ENCODE results near the gene ARMC5. TPM values are rescaled to one million over a fixed set of nuclear protein-coding genes. Genes with fewer than 3 reads are reported as not detected.

ARMC5 gene
- total RNA-seq, 1 donor from 2014 or later = 14.6 TPM

DNA sequence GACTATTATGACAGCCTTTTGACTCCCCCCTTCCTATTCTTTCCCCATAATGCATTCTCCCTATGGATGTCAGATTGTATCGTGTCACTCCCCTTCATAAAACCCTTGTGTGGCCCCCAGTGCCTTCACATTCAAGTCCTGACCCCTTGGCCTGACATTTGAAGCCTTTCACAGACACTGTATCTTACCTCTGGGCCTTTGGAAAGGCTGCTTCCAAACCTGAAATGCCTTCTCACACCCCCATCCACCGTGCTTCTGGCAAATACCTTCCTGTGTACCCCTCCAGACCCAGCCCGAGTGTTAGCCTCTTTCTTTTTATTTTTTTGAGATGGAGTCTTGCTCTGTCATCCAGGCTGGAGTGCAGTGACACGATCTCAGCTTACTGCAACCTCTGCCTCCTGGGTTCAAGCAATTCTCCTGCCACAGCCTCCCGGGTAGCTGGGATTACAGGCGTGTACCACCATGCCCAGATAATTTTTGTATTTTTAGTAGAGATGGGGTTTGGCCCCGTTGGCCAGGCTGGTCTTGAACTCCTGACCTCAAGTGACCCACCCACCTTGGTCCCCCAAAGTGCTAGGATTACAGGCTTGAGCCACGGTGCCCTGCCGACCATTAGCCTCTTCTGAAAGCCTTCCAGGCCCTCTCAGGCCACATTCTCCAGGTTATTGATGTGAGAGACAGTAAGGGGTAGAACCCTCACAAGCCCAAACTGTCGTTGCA lies 2.1 kb downstream of the ARMC5 start:
- intact Hi-C loops (cut with micrococcal nuclease) = loop anchor here (2.0 kb wide), 1 partner anchor 15 kb away; no protein-coding TSS in a partner anchor

DNA sequence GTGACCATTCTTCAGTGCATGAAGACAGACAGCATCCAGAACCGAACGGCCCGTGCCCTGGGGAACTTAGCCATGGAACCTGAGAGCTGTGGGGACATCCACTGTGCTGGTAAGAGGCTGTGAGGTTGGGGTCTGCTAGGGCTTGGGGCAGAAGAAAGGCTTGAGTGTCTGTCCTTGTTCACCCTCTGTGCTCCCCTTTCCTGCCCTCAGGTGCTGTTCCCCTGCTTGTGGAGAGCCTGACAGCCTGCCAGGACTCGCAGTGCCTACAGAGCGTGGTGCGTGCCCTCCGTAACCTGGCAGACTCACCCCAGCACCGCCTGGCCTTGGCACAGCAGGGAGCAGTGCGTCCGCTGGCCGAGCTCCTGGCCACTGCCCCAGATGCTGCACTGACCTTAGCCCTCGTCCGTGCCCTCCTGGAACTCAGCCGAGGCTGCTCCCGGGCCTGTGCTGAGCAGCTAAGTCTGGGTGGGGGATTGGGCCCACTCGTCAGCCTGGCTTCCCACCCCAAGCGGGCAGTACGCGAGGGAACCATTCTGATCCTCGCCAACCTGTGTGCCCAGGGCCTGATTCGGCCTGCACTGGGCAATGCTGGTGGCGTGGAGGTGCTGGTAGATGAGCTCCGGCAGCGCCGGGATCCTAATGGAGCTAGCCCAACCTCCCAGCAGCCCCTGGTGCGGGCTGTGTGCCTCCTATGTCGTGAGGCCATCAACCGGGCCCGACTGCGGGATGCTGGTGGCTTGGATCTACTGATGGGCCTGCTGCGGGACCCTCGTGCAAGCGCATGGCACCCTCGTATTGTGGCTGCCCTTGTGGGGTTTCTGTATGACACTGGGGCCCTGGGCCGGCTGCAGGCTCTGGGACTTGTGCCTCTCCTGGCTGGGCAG lies 2.9 kb downstream of the ARMC5 start:
- intact Hi-C loops (cut with micrococcal nuclease) = loop anchor here (2.0 kb wide), 1 partner anchor 15 kb away; no protein-coding TSS in a partner anchor

DNA sequence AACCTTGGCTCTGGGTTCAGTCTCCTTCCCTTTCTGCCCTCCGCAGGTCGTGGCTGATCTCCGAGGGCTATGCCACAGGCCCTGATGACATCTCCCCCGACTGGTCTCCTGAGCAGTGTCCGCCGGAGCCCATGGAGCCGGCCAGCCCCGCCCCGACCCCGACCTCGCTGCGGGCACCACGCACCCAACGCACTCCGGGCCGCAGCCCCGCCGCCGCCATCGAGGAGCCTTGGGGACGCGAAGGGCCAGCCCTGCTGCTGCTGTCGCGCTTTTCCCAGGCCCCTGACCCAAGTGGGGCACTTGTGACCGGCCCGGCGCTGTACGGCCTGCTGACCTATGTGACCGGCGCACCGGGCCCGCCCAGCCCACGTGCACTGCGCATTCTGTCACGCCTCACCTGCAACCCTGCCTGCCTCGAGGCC lies 5.1 kb downstream of the ARMC5 start:
- intact Hi-C loops (cut with micrococcal nuclease) = no loop called here

DNA sequence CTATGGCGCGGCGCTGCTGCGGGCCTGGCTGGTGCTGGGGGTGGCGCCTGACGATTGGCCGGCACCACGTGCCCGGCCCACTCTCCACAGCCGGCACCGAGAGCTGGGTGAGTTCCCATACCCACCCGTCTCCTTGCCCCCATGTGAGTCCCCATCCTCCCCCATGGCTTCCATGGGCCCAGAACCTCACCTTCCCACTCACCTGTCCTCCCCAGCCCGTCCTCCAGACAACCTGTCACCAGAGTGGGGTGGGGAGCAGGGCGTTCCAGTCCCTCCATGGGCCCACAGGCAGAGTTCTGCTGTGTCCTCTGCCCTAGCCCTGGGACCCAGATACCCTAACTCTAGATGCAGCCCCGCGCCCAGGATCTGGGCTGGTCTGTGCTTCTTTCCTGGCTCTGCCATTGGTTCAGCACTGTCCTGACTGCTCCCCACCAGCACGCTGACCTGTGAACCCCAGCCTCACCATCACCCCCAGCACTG lies 5.5 kb downstream of the ARMC5 start:
- intact Hi-C loops (cut with micrococcal nuclease) = no loop called here

DNA sequence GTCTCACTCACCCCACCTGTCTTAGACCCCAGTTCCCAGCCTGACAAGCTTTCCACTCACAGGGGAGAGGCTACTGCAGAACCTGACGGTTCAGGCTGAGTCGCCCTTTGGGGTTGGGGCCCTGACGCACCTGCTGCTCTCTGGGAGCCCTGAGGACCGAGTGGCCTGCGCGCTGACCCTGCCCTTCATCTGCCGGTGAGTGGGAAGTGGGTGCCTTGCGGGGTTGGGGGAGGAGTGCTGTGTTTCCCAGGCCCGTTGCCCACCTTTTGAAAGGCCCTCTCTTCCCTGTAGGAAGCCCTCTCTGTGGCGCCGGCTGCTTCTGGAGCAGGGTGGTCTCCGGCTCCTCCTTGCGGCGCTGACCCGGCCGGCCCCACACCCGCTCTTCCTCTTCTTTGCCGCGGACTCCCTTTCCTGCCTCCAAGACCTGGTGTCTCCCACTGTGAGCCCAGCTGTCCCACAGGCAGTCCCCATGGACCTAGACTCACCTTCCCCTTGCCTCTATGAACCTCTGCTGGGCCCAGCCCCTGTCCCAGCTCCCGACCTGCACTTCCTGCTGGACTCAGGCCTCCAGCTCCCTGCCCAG lies 6.6 kb downstream of the ARMC5 start:
- intact Hi-C loops (cut with micrococcal nuclease) = no loop called here

DNA sequence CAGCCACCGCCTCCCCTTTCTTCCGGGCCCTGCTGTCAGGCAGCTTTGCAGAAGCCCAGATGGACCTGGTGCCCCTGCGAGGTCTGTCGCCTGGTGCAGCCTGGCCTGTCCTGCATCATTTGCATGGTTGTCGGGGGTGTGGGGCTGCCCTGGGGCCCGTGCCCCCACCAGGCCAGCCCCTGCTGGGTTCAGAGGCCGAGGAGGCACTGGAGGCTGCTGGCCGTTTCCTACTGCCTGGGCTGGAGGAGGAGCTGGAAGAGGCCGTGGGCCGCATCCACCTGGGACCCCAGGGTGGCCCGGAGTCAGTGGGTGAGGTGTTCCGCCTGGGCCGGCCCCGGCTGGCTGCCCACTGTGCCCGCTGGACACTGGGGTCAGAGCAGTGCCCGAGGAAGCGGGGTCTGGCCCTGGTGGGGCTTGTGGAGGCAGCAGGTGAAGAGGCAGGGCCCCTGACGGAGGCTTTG lies 7.1 kb downstream of the ARMC5 start:
- intact Hi-C loops (cut with micrococcal nuclease) = no loop called here

DNA sequence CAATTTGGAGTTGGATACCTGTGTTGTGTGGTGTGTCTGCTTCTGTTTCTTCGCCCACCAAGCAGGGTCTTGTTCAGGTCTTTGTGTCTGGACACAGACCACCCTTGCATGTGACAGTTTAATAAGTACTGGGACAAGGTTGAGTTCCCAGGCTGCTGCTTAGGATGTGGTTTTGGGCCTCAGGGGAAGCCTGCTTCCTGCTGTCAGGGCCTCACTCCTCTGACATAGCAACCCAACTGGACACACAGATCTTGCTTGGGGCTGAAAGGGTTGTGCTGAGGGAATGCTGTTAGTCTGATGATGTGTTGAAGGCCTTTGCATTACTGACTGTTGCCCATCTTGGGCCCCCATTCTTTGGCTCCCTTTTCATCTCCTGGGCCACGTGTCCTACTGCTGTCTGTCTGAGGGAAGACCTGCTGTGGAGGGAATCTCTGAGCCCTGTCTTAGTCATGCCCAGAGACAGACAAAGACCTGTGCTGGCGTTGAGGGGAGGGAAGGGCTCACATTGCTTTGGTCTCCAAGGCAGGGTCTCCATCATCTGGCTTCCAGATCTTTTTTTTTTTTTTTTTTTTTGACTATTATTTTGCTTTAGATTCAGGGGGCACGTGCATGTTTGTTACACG lies 8.0 kb downstream of the ARMC5 start:
- intact Hi-C loops (cut with micrococcal nuclease) = no loop called here

DNA sequence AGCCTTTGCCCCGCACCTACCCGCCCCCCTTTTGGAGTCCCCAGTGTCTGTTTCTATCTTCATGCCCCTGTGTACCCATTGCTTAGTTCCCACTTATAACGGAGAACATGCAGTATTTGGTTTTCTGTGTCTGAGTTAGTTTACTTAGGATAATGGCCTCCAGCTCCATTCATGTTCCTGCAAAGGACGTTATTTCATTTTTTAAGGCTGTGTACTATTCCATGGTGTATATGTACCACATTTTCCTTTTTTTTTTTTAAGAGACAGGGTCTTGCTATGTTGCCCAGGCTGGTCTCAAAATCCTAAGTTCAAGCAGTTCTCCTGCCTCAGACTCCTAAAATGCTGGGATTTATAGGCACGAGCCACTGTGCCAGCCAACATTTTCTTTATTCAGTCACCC lies 8.6 kb downstream of the ARMC5 start:
- intact Hi-C loops (cut with micrococcal nuclease) = no loop called here

DNA sequence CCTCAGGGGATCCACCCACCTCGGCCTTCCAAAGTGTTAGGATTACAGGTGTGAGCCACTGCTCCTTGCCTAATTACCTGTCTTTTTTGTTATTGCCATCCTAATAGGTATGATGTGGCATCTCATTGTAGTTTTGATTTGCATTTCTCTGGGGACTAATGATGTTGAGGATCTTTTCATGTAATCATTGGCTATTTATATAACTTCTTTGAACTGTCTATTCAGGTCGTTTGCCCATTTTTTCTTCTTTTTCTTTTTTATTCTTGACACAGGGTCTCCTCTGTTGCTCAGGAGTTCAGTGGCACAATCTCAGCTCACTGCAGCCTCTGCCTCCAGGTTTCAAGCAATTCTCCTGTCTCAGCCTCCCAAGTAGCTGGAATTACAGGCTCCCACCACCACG lies 11.3 kb downstream of the ARMC5 start:
- intact Hi-C loops (cut with micrococcal nuclease) = no loop called here

DNA sequence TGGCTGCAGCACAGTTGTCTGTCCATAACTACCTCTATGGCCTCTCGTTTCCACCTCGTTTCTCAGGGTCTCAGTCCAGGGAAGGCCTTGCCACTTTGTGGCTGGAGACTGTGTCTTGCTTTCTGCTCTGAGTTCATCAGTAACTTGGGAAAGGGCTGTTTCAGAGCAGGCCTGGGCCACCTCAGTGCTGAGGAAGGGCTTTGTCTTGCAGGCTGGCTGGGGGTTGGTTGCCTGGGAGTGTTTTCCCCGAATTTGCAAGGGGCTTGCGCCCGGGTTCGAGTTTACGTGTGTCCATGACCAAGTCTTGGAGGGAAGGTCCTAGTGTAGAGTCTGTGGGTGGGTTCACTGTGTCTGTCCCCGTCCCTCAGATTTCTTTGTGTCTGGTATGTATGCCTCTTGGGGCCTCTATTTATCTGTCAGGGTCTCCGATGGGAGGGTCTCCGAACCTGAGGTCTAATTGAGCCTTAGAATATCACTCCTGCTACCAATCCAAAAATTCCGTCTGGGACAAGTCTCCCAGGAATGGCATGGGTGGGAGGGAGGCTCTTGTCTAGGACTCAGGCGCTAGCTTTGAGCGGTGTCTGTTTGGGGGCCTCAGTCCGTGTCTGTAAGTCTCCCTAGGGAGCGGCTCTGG lies 12.1 kb downstream of the ARMC5 start:
- intact Hi-C loops (cut with micrococcal nuclease) = no loop called here

DNA sequence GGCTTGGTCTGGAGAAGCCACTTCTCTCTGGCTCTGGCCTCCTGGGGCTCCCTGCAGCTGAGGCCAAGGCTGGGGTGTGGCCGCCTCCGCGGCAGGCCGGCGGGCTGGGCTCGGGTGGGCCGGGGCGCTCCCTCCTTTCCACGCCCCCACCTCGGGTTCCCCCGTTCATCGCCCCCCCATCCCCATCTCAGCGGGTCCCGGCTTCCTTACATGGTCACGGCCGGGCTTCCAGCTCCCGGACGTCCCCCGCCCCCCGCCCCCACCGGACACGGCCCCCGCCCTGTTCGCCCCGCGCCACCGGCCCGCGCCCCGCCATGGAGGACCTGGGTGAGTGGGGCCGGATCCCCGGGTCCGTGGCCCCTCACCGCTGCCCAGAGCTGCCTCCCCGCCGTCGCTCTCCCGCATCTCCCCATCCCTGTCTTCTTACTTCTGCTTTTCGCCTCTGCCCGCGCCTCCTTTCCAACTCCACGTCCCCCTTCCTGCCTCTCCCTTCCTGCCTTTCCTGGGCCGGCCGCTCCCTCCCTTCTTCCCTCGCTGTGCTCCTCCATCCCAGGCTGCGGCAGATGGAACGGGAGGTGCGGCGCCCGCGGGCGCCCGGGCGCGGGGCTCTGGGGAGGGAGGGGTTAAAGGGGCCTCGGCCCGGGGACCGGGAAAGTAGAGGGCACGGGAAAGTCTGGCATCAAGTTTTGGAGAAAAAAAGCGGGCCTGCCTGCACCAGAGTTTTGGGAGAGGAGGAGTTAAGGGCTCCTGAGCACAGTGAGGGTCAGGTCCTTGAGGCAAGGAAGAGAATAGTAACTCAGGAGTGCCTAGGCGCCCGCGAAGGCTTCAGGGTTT lies 12.8 kb downstream of the ARMC5 start, which contains the start of gene TGFB1I1:
Gene TGFB1I1, plus strand, starts transcription at position 278 of the 834 bp plus-strand sequence. Its CDS starts 37 bp downstream, at position 315.
- intact Hi-C loops (cut with micrococcal nuclease) = no loop called here

DNA sequence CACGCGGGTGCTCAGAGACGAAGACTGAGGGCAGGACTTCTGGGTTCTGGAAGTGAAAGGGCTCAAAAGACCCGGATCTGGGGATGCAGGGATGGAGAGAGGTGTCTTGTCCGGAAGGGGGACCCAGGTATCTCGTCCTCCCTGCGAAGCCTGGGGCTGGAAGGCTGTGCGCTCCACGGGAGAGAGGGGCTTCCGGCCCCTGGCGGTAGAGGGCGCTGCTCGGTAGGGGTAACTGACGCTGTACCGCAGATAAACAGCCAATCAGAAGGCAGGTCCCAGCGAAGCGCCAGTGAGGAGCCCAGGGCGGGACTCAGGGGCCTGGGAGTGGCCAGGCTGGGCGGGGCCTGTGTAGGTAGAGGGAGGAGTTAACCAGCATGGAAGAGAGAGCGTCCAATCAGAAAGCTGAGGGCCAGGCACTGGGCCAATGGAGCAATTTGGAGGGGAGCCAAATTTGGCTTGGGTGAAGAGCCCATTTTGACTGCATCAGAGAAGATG lies 13.5 kb downstream of the ARMC5 start:
- intact Hi-C loops (cut with micrococcal nuclease) = no loop called here

DNA sequence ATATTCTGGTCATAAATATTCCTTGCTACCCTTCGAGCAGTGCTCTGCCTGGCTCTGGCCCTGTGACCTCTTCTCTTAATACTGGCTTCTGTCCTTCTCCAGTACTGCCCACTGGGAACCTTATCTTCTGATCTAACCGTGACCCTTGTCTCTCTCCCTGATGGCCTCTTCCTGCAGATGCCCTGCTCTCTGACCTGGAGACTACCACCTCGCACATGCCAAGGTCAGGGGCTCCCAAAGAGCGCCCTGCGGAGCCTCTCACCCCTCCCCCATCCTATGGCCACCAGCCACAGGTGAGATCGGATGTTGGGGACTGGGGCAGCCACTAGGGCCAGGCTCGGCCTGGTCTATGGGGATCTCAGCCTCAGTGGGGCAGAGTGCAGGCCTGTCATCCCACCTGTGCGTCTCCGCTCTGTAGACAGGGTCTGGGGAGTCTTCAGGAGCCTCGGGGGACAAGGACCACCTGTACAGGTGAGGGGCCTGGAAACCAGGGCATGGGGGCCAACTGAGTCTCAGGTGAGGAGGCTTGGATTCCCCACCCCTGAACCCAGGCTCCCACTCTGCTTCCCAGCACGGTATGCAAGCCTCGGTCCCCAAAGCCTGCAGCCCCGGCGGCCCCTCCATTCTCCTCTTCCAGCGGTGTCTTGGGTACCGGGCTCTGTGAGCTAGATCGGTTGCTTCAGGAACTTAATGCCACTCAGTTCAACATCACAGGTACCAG lies 14.1 kb downstream of the ARMC5 start:
- intact Hi-C loops (cut with micrococcal nuclease) = no loop called here

DNA sequence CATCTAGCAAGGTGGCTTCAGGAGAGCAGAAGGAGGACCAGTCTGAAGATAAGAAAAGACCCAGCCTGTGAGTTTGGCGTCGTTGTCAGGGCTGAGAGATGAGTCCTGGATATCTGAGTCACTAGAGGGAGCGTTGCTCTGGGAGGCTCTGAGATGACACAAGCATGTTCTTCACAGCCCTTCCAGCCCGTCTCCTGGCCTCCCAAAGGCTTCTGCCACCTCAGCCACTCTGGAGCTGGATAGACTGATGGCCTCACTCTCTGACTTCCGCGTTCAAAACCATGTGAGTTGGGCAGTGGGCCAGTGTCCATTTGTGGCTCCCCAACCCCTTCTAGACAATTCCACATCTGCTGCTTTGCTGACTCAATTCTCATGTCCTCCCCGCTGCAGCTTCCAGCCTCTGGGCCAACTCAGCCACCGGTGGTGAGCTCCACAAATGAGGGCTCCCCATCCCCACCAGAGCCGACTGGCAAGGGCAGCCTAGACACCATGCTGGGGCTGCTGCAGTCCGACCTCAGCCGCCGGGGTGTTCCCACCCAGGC lies 14.9 kb downstream of the ARMC5 start:
- intact Hi-C loops (cut with micrococcal nuclease) = no loop called here

DNA sequence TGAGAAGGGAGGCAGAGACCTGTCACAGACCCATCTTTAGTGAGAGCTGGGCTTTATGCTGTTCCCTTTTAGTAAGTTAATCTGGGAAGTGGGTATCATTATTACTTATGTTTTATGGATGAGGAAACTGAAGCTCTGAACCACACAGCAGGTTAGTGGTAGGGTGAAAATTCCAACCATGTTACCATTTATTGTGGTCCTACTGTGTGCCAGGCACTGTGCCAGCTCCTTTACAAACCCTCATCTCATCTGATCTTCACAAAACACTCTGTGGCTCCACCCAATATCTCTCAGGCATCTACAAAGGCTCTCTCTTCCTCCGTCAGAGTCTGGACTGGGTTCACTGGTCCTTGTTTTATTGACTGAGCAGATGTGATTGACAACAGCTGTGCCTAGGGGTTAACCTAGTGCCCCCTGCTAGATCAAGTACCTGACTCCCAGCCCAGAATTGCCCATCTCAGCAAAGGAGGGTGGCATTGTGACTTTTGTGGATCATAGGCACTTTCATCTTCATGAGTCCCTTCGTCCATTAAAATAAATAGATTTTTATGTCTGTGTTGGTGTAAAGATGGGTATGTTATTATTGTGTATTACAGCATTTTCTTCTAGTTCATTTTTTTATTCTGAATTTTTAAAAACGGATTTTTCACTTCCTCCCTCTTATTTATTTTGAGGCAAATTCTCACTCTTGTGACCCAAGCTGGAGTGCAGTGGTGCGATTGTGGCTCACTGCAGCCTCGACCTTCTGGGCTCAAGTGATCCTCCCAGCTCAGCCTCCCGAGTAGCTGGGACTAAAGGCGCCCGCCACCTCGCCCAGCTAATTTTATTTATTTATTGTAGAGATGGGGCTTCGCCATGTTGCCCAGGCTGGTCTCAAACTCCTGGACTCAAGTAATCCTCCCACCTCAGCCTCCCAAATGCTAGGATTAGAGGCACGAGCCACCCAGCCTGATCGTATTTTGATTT lies 15.8 kb downstream of the ARMC5 start:
- intact Hi-C loops (cut with micrococcal nuclease) = no loop called here

DNA sequence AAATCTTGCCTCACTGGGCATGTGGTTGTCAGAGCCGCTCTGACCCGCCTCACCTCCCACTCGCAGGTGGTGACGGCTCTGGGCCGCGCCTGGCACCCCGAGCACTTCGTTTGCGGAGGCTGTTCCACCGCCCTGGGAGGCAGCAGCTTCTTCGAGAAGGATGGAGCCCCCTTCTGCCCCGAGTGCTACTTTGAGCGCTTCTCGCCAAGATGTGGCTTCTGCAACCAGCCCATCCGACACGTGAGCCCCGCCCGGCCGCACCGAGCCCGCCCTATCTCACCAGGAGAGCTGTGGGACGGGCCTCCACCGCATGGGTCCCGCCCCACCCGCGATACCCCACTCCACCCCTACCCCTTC lies 16.6 kb downstream of the ARMC5 start:
- intact Hi-C loops (cut with micrococcal nuclease) = loop anchor here (2.0 kb wide), 2 partner anchors 15 to 31 kb away; no protein-coding TSS in a partner anchor

All from T-helper 2 cell treated with Interferon-gamma antibody and Interleukin-4, amounts not matched to agents 100 ng/mL and 5 ng/mL, for 36 hours (primary cell).